HG03439 (cell line): ENCODE measurements around the gene TSPEAR.
"Not testable (repeated sequence)": the region's sequence is repeated elsewhere in the genome, so short reads cannot be mapped to it uniquely, and the experiment has no call there.

Source experiments
- ATAC-seq: cut with Tn5 transposase; IDR thresholded peaks from one replicate; pipeline ENCODE4 v1.9.1; 2021; ENCODE audit warnings: mild to moderate bottlenecking, moderate library complexity; ENCODE audit not compliant: unreplicated experiment

The TSPEAR gene

DNA sequence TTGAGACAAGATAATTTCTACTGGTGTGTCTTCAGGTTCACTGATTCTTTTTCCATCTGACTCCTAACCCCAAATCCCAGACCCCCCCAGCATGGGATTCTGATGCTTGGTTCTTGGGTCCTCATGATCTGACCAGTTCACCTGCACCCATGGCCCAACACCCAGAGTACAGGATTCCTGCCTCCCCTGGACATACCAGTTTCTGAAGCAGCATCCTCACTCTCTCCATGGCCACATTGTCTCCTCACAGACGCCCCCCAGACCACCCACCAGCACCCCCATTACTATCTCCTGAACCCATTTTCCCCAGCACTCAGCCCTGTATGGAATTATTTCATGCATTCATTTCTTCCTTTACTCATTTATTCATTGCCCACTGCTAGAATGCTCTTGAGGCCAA lies 54.5 kb downstream of the TSPEAR start:
- ATAC-seq: no peak

DNA sequence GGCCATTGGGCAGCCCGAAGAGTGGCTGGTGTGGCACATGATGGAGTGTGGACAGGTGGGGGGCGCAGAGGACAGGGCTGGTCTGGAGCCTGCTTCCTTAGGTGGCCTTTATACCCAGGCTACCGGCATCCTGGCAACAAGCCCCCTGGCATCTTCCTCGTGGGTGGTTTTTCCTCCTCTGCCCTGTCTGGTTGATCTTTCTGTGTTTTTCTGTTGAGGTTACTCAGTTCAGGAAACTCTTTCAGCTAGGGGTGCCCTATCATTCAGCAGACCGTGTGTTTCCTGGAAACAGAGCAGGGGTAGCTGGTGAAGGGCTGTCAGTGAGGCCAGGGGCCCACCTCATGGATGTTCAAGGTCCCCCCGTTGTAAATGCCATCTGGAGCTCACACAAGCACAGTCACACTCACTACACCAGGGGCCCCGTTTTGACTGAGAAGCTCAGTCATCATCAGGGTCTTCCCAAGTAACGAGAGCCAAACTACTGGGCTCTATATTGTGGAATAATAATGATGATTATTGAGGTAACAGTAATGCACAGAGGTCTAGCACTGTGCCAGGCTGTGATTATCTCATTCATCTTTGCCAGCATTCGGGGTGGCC lies 56.7 kb downstream of the TSPEAR start, which contains the start of gene KRTAP12-4:
Gene KRTAP12-4, minus strand, starts transcription at position 84 of the 600 bp plus-strand sequence. Its CDS starts 45 bp downstream, at position 39.
- no peak for ATAC-seq

DNA sequence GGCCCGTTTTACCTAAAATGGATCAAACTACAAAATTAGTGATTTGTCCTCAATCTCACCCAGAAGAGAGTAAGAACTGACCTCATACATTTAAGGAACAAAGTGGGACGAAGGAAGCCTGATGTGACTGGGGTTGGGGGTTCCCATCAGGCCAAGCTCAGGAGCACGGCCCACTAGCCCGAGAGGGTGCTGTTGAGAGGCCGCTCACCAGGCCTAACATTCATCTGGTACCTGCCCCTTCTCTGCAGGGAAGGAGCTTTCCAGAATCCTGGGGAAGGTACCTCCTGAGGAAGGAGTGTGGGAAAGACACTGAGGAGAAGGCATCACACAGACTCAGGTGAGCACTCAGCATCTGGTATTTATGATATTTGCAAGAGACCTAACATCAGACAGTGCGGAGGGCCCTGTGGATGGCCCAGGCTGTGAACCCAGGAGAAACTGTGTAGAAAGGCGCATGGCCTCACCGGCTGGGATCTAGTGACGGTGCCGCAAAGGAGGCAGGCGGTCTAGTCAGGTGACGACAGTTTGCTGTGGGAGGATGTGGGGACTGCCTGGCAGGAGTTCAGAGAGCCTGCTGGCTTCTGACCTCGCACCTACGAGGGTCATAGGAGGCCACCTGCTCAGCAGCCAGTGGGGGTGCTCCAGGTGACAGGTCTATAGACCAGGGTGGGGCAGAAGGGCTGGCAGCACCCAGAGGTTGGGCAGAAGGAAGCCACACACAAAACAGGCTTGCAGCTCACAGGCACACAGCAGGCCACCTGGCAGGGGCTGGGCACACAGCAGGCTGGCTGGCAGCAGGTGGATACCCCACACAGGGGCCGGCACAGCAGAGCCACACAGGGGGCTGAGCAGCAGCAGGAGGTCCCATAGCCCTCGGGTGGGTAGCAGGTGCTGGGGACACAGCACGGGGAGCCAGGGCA lies 57.5 kb downstream of the TSPEAR start:
- no peak for ATAC-seq

DNA sequence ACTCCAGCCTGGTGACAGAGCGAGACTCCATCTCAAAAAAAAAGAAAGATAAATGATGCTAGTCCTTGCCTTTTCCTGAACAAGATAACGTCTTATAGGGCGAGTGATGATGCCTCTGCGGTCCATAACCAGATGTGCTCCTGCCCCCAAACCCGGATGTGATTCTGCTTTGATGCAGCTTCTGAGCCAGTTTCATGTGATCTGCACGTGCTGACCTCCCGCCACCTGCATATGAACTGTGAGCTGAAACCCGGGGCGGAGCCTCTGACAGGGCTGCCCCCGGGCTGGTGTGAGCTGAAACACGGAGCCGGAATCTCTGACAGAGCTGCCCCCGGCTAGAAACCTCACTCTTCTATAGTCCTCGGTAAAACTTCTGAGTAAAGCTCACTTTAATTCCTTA lies 58.2 kb downstream of the TSPEAR start:
- ATAC-seq: no peak

DNA sequence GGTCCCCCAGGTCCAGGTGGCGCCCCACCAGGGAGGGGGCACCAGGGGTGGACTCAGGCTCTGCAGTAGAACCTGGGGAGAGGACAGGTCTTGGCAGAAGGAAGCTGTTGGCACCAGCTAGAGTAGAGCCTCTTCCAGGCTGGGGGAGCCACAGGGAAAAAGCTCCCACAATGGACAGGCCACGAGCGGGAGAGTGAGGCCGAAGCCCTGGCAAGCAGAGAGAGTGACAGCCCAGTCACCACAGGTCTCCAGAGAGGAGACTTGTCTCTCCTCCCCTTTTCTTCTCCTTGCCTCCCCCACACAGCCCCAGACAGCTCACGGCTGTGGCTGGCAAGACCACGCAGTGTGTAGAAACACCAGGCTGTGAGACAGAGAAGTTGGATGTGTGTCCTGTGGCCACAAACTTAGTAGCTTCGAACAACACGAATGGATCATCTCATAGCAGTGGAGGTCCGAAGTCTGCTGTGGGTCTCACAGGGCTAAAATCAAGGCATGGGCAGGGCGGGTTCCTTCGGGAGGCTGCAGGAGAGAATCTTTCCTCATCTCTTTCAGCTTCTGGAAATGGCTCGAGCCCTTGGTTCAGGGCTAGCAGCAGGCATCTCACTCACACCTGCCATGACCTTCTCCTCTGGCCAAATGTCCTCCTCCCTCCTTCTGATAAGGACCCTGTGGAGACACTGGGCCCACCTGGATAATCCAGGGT lies 60.2 kb downstream of the TSPEAR start:
- no peak for ATAC-seq

DNA sequence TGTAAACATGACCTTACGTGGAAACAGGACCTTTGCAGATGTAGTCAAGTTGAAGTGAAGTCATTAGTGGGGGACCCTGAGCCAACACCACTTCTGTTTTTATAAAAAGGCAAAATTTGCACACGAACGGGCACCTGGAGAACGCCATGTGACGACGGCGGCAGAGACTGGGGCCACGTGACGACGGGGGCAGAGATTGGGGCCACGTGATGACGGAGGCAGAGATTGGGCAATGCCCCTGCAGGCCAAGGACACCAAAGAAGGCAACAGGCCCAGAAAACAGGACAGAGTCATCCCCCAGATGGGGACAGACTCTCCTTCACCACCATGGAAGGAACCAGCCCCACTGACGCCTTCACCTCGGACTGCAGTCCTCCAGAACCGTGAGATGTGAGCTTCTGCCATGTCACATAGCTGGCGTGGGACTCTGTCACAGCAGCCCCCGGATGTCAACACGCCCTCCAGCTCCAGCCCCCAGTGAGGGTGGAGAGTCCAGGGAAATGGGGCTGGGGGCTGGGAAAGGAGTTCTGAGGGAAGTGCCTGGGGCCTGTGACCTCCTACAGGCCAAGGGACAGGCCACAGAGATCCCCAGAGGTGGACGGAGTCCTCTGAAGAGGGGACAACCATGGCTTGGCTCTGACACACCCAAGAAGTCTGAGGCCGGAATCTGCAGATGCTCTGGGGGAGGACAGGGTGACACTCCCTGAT lies 61.0 kb downstream of the TSPEAR start:
- no peak for ATAC-seq

DNA sequence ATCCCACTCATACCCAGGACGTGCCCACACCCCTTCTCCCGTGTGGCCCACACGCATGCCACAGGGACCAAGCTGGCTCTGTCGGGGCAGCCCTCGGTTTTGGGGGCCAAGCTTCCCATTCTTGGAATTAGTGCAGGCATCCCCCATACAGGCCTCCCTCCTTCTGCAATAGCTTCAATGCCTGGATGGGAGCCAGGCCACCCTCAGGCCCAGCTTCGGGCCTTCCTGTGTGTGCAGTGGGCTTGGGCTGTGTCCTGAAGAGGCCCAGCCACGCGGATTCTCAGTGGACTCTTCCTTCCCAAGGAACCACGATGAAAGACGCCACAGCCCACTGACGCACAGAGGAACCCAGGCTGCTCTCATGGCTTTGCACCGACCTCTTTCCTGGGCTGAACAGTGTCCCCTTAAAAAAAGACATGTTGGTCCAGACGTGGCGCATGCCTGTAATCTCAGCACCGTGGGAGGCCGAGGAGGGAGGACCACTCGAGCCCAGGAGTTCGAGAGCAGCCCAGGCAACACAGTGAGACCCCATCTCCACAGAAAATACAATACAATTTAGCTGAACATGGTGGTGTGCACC lies 61.8 kb downstream of the TSPEAR start:
- no peak for ATAC-seq

DNA sequence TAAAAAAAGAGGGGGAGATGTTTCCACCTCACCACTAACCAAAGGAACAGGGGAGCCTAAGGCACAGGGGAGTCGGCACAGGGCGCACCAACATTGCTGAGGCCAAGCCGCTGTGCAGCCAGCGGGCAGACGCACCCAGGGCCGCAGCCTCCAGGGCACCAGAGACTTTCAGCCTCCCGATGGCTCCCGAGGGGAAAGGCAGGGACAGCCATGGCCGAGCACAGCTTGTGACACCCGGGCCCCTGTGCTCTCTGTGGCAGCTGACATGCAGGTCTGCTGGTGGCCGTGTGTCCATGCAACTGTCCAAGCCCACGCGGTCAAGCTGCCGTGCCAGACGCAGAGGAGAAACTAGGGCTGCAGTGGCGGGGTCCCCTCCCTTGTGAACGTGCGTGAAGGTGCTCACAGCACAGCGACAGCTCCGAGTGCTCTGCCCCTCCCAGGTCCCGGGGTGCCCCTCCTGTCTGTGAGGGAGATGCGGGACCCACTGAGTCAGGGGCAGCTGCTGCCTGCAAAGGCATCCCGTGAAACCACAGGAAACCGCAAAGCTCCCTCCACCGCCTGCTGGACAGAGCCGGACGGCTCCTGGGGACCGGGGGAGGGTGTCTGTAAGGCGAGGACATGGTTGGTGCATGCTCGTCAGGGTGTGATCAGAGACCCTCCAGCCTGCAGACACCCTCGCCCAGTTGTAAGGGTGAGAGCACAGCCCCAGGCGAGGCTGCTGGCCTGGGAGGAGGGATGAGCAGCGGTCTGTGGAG lies 62.6 kb downstream of the TSPEAR start:
- no peak for ATAC-seq

DNA sequence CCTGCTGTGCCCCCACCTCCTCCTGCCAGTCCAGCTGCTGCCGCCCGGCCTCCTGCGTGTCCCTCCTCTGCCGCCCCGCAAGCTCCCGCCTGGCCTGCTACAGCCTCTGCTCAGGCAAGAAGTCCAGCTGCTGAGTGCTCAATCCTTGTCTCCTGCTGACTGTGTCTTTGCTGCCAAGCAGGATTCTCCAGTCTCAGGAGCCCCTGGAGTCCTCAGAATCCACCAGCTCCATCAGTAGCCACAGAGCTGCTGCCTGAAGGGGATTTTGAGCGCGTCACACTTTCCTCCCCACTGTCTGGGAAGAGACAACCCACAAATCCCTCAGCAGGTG lies 64.2 kb downstream of the TSPEAR start:
- no peak for ATAC-seq

DNA sequence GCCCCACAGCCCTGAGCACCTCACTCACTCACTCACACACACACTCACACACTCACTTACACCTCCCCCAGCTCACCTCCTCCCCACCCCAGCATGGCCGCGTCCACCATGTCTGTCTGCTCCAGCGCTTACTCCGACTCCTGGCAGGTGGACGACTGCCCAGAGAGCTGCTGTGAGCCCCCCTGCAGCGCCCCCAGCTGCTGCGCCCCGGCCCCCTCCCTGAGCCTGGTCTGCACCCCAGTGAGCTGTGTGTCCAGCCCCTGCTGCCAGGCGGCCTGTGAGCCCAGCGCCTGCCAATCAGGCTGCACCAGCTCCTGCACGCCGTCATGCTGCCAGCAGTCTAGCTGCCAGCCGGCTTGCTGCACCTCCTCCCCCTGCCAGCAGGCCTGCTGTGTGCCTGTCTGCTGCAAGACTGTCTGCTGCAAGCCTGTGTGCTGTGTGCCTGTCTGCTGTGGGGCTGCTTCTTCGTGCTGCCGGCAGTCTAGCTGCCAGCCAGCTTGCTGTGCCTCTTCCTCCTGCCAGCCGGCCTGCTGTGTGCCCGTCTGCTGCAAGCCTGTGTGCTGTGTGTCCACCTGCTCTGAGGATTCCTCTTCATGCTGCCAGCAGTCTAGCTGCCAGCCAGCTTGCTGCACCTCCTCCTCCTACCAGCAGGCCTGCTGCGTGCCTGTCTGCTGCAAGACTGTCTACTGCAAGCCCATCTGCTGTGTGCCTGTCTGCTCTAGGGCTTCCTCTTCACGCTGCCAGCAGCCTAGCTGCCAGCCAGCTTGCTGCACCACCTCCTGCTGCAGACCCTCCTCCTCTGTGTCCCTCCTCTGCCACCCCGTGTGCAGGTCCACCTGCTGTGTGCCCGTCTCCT lies 64.8 kb downstream of the TSPEAR start, which contains the start of gene KRTAP10-11:
Gene KRTAP10-11, plus strand, starts transcription at position 49 of the 856 bp plus-strand sequence. Its CDS starts 45 bp downstream, at position 94.
- not testable (repeated sequence) for ATAC-seq

DNA sequence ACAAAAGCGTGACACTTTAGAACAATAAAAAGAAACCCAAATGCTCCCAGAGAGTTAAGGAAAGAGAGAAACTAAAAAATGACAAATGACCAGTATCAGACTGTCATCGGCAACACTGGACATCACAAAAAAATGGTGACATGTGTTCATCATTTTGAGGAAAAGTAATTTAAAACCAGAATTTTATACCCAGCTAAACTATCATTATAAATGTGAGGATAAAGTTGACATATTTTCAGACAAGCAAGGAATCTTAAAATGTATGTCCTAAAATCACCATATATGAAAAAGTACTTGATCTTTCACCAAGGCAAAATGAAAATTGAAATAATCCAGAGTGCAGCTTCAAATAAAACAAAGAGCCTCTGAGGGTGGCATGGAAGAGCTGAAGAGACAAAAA lies 66.5 kb downstream of the TSPEAR start:
- ATAC-seq: no peak

DNA sequence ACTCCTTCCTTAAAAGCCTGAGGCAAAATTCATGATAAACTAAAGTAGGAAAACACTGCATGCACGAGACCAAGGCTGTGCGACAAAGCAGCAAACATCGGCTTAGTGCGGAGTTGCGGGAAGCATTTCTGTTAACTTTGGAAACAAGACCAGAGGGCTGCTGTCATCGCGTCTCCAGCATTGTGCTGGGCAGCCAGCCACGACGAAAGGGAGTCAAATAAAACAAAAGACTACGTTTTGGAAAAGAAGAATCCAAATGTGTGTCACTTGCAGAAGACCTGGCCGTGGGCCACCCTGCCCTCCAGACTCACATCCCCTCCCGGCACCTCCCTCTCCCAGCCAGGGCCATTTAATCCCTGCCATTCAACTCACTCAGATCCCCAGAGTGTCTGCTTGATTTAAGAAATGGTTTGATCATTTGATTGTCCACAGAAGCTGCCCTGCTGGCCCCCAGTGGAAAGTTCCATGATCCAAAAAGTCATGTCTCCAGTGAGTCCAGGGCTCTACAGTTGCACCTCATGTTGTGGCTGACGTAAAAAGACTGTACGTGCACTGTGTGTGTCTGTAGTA lies 67.5 kb downstream of the TSPEAR start:
- ATAC-seq: no peak

DNA sequence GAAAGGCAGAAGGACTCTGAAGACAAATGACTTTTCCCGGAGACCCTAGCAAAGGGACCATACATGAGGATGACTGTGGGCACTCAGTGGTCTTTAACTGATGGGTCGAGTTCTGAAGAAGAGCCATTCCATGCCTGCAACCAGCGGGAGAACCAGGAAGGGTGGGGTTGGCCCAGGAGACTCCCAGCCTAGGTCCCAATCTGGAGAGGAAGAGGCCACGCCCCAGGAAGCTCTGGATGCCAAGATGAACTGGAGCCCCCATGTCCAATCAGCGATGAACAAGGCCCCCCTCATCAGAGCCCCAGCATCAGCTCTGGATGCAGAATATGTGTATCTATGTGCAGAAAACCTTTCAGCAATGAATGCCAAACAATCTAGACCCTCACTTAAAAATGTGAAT lies 70.6 kb downstream of the TSPEAR start:
- no peak for ATAC-seq

DNA sequence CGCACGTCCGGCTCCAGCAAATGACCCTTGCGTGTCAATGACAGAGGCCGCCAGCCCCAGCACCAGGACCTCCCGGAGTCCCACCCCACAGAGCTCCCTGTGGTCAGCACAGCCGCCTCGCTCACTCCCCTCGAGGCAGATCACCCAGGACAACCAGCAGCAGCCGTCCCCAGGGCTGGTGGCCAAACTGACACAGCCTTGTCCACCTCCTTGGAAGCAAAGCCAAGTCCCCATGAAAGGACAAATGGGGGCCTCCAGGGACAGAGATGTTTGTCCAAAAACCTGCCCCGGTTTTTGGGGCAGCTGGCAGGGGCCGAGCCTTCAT lies 72.1 kb downstream of the TSPEAR start:
- no peak for ATAC-seq

DNA sequence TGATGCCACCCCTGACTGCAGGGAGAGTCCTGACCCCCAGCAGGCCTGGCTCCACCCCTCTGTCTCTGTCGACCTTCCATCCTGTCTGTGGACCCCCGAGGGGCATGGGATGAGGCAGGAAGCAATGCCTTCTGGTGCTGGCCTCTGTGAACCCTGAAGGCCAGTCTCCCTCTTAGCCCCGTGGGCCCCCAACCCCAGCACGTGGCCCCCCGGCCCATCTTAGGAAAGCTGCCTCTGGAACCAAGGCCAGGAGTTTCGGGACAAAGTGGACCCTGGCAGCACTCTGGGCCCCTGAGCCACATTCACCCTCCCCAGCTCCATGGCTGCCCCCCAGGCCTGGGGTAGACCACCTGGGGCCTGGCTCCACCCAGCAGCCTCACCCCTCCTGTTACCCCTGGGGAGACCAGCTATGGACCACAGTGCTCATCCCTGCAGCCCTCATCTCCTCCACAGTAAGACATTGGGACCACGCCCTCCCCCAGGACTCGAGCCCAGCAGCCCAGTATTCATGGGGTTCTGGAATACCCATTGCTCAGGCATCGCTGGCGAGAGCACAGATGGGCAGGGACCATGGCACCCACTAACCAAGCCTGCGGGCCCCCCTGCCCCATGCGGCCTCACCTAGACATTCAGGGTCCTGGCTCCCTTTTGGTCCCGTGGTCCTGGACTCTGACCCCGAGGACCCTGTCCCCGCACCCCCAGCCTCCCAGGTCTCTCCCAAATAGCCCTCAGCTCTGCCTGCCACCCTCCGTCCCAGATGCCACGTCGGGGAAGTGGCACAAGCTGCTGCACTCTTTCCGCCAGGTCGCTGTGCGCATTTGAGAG lies 72.7 kb downstream of the TSPEAR start:
- not testable (repeated sequence) for ATAC-seq

DNA sequence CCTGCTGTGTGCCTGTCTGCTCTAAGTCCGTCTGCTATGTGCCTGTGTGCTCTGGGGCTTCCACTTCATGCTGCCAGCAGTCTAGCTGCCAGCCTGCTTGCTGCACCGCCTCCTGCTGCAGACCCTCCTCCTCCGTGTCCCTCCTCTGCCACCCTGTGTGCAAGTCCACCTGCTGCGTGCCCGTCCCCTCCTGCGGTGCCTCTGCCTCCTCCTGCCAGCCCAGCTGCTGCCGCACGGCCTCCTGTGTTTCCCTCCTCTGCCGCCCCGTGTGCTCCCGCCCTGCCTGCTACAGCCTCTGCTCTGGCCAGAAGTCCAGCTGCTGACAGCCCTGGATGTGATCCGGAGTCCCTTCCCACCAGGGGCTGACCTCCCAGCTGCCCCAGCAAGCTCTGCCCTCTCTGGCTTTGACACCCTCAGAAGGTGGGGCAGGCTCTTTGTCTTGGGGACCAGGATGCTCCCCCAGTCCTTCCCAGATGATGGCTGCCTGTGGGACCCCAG lies 73.5 kb downstream of the TSPEAR start:
- ATAC-seq: not testable (repeated sequence)

DNA sequence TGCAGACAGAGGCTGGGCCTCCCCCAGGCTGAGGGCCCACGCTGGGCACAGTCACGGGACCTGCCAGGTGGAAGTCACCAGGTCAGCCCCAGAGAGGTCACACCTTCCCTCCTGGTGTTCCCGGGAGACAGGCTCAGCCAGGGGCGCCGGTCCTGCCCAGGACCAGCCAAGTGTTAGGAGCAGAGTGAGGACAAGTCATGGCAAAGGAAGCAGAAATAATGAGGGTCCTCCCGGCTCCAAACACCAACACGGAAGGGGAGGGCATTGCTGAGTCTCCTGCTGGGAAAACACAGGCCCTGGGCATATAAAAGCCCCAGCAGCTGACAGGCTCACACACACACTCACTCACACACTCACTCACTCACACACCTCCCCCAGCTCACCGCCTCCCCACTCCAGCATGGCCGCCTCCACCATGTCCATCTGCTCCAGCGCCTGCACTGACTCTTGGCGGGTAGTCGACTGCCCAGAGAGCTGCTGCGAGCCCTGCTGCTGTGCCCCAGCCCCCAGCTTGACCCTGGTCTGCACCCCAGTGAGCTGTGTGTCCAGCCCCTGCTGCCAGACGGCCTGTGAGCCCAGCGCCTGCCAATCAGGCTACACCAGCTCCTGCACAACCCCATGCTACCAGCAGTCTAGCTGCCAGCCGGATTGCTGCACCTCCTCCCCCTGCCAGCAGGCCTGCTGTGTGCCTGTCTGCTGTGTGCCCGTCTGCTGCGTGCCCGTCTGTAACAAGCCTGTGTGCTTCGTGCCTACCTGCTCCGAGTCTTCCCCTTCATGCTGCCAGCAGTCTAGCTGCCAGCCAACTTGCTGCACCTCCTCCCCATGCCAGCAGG lies 74.1 kb downstream of the TSPEAR start, which contains the start of gene KRTAP10-10:
Gene KRTAP10-10, plus strand, starts transcription at position 339 of the 833 bp plus-strand sequence. Its CDS starts 62 bp downstream, at position 401.
- ATAC-seq: no peak
